PC-9 (cell line): Measurements from ENCODE around the gene HIPK1. TPM values are rescaled to one million over a fixed set of nuclear protein-coding genes. Genes with fewer than 3 reads are reported as not detected.

Experiments used
- BruUV-seq: library from RNA; stranded (reverse); fragments of 400-500 nt; replicated peaks from 2 replicates; lab custom pipeline; 2021; lab: Mats Ljungman, UMichigan
- CTCF ChIA-PET: fragments of 300-600 bp; sonication (Branson Sonifier 250); formaldehyde crosslinking; loops from one replicate; lab custom pipeline; 2022; ENCODE audit warnings: antibody characterized with exemption; lab: Charles Lee
- POLR2A ChIA-PET: fragments of 300-600 bp; sonication (Branson Sonifier 250); formaldehyde crosslinking; loops from one replicate; lab custom pipeline; 2022; ENCODE audit warnings: antibody characterized with exemption; ENCODE audit not compliant: unreplicated experiment; lab: Charles Lee
- DNase-seq, 2 experiments: peaks; one replicate each; pipeline versions ENCODE4 v3.0.0 to v3.0.0-alpha.2; 2015 to 2022; ENCODE audit warnings: mixed read lengths in 1 of 2
- H2AFZ ChIP-seq: fragments of 200-600 bp; sonication (generic); 2 replicates; pipeline ENCODE4 v1.8.1; 2017; ENCODE audit warnings: antibody characterized with exemption
- H3F3A ChIP-seq: fragments of 200-600 bp; sonication (generic); 2 replicates; pipeline ENCODE4 v1.8.1; 2017; ENCODE audit warnings: antibody characterized with exemption, mild to moderate bottlenecking, low read depth; ENCODE audit not compliant: insufficient read depth
- H3K27ac ChIP-seq: fragments of 200-600 bp; sonication (generic); 2 replicates; pipeline ENCODE4 v1.6.1; 2016; ENCODE audit warnings: mixed run types
- H3K27me3 ChIP-seq: fragments of 200-600 bp; sonication (generic); 2 replicates; pipeline ENCODE4 v1.6.1; 2016; ENCODE audit warnings: low read depth, mixed run types; ENCODE audit not compliant: insufficient read depth
- H3K36me3 ChIP-seq: fragments of 200-600 bp; sonication (generic); 2 replicates; pipeline ENCODE4 v1.6.1; 2016; ENCODE audit warnings: low read depth, mixed run types
- H3K4me1 ChIP-seq: fragments of 200-600 bp; sonication (generic); replicated peaks from 2 replicates; pipeline ENCODE4 v1.6.1; 2016; ENCODE audit warnings: mixed run types; ENCODE audit not compliant: insufficient read depth
- H3K4me2 ChIP-seq: fragments of 200-600 bp; sonication (generic); 2 replicates; pipeline ENCODE4 v1.6.1; 2017; ENCODE audit warnings: mixed run types
- H3K4me3 ChIP-seq: fragments of 200-600 bp; sonication (generic); 2 replicates; pipeline ENCODE4 v1.6.1; 2016; ENCODE audit warnings: mixed run types
- H3K79me2 ChIP-seq: fragments of 200-600 bp; sonication (generic); 2 replicates; pipeline ENCODE4 v1.6.1; 2017; ENCODE audit warnings: low read depth, mixed run types
- H3K9me2 ChIP-seq: fragments of 200-600 bp; sonication (generic); 2 replicates; pipeline ENCODE4 v1.8.1; 2017; ENCODE audit warnings: mild to moderate bottlenecking; ENCODE audit not compliant: insufficient read depth
- H3K9me3 ChIP-seq: fragments of 200-600 bp; sonication (generic); 2 replicates; pipeline ENCODE4 v1.8.1; 2016; ENCODE audit warnings: low read depth; ENCODE audit not compliant: insufficient read depth
- H4K20me1 ChIP-seq: fragments of 200-600 bp; sonication (generic); 2 replicates; pipeline ENCODE4 v1.8.1; 2017; ENCODE audit not compliant: insufficient read depth
- CTCF ChIP-seq: fragments of 200-600 bp; sonication (generic); conservative IDR thresholded peaks from 2 replicates; pipeline ENCODE4 v1.6.1; 2017; ENCODE audit warnings: mixed run types, antibody characterized with exemption, mild to moderate bottlenecking, moderate library complexity
- EZH2 ChIP-seq: fragments of 200-600 bp; sonication (generic); IDR thresholded peaks from 2 replicates; pipeline ENCODE4 v1.8.0; 2017; ENCODE audit warnings: antibody characterized with exemption, low read depth
- intact Hi-C: fragments of 100-400 bp; cut with micrococcal nuclease; formaldehyde crosslinking; loops from one replicate; pipeline ENCODE4 v1.10.0; 2022; ENCODE audit not compliant: unreplicated experiment
- total RNA-seq: library from RNA; stranded (reverse); gene quantifications from 2 replicates; pipeline ENCODE4 v1.2.3, GENCODE V29; 2021

HIPK1 gene
- total RNA-seq, 1 experiment from 2014 or later, result 26.3 TPM

GRCh38 chr1:113929750-113930498 lies 800 bp downstream of the HIPK1 start:
- no peaks in the 10 kb centered on the region for H3K27me3 ChIP-seq
- H3K9me3 ChIP-seq, result no peaks in the 10 kb centered on the region
- H3K4me1 ChIP-seq, result peaks cover 33% of the 10 kb centered on the region
- peak overlapping the region; percentile 84 for H3K4me2 ChIP-seq
- TF ChIP-seq EZH2, result no peak
- no peak for TF ChIP-seq CTCF
- BruUV-seq, result no TSS peak
- H3K79me2 ChIP-seq, result peaks cover 51% of the 10 kb centered on the region
- H3K27ac ChIP-seq, result peak overlapping the region; percentile 38; the same call in 1 of the 2 replicates
- peak; percentile 47 to 64 for DNase-seq
- CTCF ChIA-PET, result interaction anchor here (0.6 to 1.1 kb wide), 2 partner anchors 94 to 130 kb away, joined by 3 read pairs; no protein-coding TSS in a partner anchor
- no peaks in the 10 kb centered on the region for H3K9me2 ChIP-seq
- peak overlapping the region; percentile 98 for H2AFZ ChIP-seq
- POLR2A ChIA-PET, result interaction anchor here (0.5 to 1.0 kb wide), 4 partner anchors 14 to 1536 kb away, joined by 3 to 8 read pairs (median 6); partner anchors contain the start of genes AP4B1 and DCLRE1B
- H4K20me1 ChIP-seq, result peaks cover 24% of the 10 kb centered on the region
- intact Hi-C loops, result loop anchor here (1.0 kb wide), 2 partner anchors 25 to 118 kb away; partner anchors contain the start of genes DCLRE1B and RSBN1
- H3F3A ChIP-seq, result peaks cover 24% of the 10 kb centered on the region; the same call in 1 of the 2 replicates
- H3K4me3 ChIP-seq, result peak overlapping the region; percentile 93
- no peaks in the 10 kb centered on the region for H3K36me3 ChIP-seq

- Histone ChIP-seq H3K4me2 (peak overlapping the region; percentile 84), H3K4me1 (peaks cover 33% of the 10 kb centered on the region), H3F3A (peaks cover 24% of the 10 kb centered on the region; the same call in 1 of the 2 replicates), H3K9me3 (no peaks in the 10 kb centered on the region), H3K9me2 (no peaks in the 10 kb centered on the region), H2AFZ (peak overlapping the region; percentile 98), H3K36me3 (no peaks in the 10 kb centered on the region), H3K4me3 (peak overlapping the region; percentile 93), H3K27me3 (no peaks in the 10 kb centered on the region), H4K20me1 (peaks cover 24% of the 10 kb centered on the region), H3K27ac (peak overlapping the region; percentile 38; the same call in 1 of the 2 replicates), H3K79me2 (peaks cover 58% of the 10 kb centered on the region)
- TSS peak; percentile 34 for BruUV-seq
- POLR2A ChIA-PET, result interaction anchor here (0.5 to 1.3 kb wide), 5 partner anchors 13 to 170 kb away, joined by 3 to 53 read pairs (median 5); partner anchors contain the start of gene AP4B1
- intact Hi-C loops, result no loop called here
- DNase-seq, result peak; percentile 33 to 62
- TF ChIP-seq EZH2 (no peak), CTCF (no peak)
- CTCF ChIA-PET, result interaction anchor here (0.6 to 1.1 kb wide), 3 partner anchors 59 to 131 kb away, joined by 3 to 6 read pairs (median 3); no protein-coding TSS in a partner anchor
These were observed 1.5 kb downstream of the HIPK1 start for GRCh38 chr1:113930499-113931161.

- peaks cover 24% of the 10 kb centered on the region; the same call in 1 of the 2 replicates for H3F3A ChIP-seq
- peak overlapping the region; percentile 84 for H3K4me2 ChIP-seq
- CTCF ChIA-PET, result interaction anchor here (0.6 to 1.1 kb wide), 2 partner anchors 80 to 95 kb away, joined by 3 to 9 read pairs; no protein-coding TSS in a partner anchor
- H3K27ac ChIP-seq, result peak overlapping the region; percentile 38
- H3K4me3 ChIP-seq, result peak overlapping the region; percentile 93; the same call in 1 of the 2 replicates
- H2AFZ ChIP-seq, result no peak overlapping the region
- POLR2A ChIA-PET, result interaction anchor here (0.5 to 1.3 kb wide), 5 partner anchors 27 to 1069 kb away, joined by 3 to 7 read pairs (median 6); partner anchors contain the start of genes AP4B1 and RSBN1
- no peaks in the 10 kb centered on the region for H3K27me3 ChIP-seq
- no peaks in the 10 kb centered on the region for H3K9me2 ChIP-seq
- intact Hi-C loops, result no loop called here
- peaks cover 1% of the 10 kb centered on the region; the same call in 1 of the 2 replicates for H3K36me3 ChIP-seq
- H4K20me1 ChIP-seq, result peaks cover 30% of the 10 kb centered on the region
- H3K79me2 ChIP-seq, result peaks cover 67% of the 10 kb centered on the region
- peaks cover 33% of the 10 kb centered on the region for H3K4me1 ChIP-seq
- TF ChIP-seq CTCF (no peak), EZH2 (no peak)
- H3K9me3 ChIP-seq, result no peaks in the 10 kb centered on the region
- no TSS peak for BruUV-seq
- peak in 1 of 2 experiments; percentile 78 for DNase-seq
These were observed 2.3 kb downstream of the HIPK1 start for GRCh38 chr1:113931451-113931851.
